HepG2 (cell line): Measurements from ENCODE around the gene ATG9A. TPM values are rescaled to one million over a fixed set of nuclear protein-coding genes. Genes with fewer than 3 reads are reported as not detected.

Experiments
- FOXP4 ChIP-seq: sonication (generic); formaldehyde crosslinking; IDR thresholded peaks from 2 replicates; pipeline ENCODE4 v1.4.0; 2020; ENCODE audit warnings: missing genetic modification reagents
- HDAC6 ChIP-seq: fragments of 200-600 bp; sonication (generic); IDR thresholded peaks from 2 replicates; pipeline ENCODE4 v1.7.0; 2017; ENCODE audit warnings: mild to moderate bottlenecking, antibody characterized with exemption, low read length, low read depth
- HOXA3 ChIP-seq: sonication (generic); formaldehyde crosslinking; IDR thresholded peaks from 2 replicates; pipeline ENCODE4 v1.5.0; 2020; ENCODE audit warnings: missing genetic modification reagents
- NR2C2 ChIP-seq: sonication (generic); formaldehyde crosslinking; IDR thresholded peaks from 2 replicates; pipeline ENCODE4 v1.4.0; 2020; ENCODE audit warnings: missing genetic modification reagents, mild to moderate bottlenecking, moderate library complexity, borderline replicate concordance
- SP5 ChIP-seq: IDR thresholded peaks from 2 replicates; pipeline ENCODE4 v1.6.1; 2016; ENCODE audit warnings: low read depth, borderline replicate concordance
- ZFAT ChIP-seq: sonication (generic); formaldehyde crosslinking; conservative IDR thresholded peaks from 2 replicates; pipeline ENCODE4 v1.8.1; 2023; ENCODE audit warnings: missing genetic modification reagents, inconsistent platforms
- ZGPAT ChIP-seq: IDR thresholded peaks from 2 replicates; pipeline ENCODE4 v1.6.1; 2016; ENCODE audit warnings: mild to moderate bottlenecking
- ZNF335 ChIP-seq: sonication (generic); formaldehyde crosslinking; IDR thresholded peaks from 2 replicates; pipeline ENCODE4 v1.4.0; 2020; ENCODE audit warnings: missing genetic modification reagents
- ZNF510 ChIP-seq: sonication (generic); formaldehyde crosslinking; IDR thresholded peaks from 2 replicates; pipeline ENCODE4 v1.4.0; 2020; ENCODE audit warnings: low read depth, mild to moderate bottlenecking, missing genetic modification reagents
- ZNF747 ChIP-seq: sonication (generic); formaldehyde crosslinking; IDR thresholded peaks from 2 replicates; pipeline ENCODE4 v1.8.1; 2023; ENCODE audit warnings: missing genetic modification reagents, mild to moderate bottlenecking, borderline replicate concordance
- polyA plus RNA-seq, 8 experiments: library from polyadenylated mRNA; depleted of rRNA in 3 of 8; stranded (reverse) in 7 of 8; unstranded in 1 of 8; fragments of >200 nt; fragmentation: Illumina TruSeq in 4 of 8; extraction: Trizol in 4 of 8; gene quantifications; 2 replicates each; pipeline versions ENCODE4 v1.2.1 to v1.2.3, GENCODE V29; 2011 to 2016; ENCODE audit warnings: low read depth in 4 of 8, missing spikeins in 1 of 8, mixed read lengths in 1 of 8; ENCODE audit not compliant: insufficient read depth in 1 of 8
- total RNA-seq, 5 experiments: library from RNA; depleted of rRNA; stranded (reverse); fragments of >200 nt; fragmentation: Illumina TruSeq; extraction: Trizol; gene quantifications; 2 replicates each; pipeline ENCODE4 v1.2.3, GENCODE V29; 2016; ENCODE audit warnings: low read depth in 1 of 5
- TF ChIP-seq, protein P1 (sequence below): sonication (generic); formaldehyde crosslinking; IDR thresholded peaks from 2 replicates; pipeline ENCODE4 v1.9.0; 2021; ENCODE audit warnings: missing genetic modification reagents, borderline replicate concordance
- TF ChIP-seq, protein P2 (sequence below), 2 experiments: fragments of 450-650 bp in 1 of 2; sonication (generic) in 1 of 2; formaldehyde crosslinking in 1 of 2; IDR thresholded peaks; 2 replicates each; pipeline versions ENCODE4 v1.6.1 to v1.8.0; 2016 to 2022; ENCODE audit warnings: antibody characterized with exemption in 1 of 2, mild to moderate bottlenecking in 1 of 2, missing genetic modification reagents in 1 of 2

ATG9A gene
- total and polyA plus RNA-seq, 2 of the 13 experiments (the other 11 are each of a cell fraction or from before 2014, with no cell fraction given), result 35.0 to 131 TPM

- TF ChIP-seq ZNF747 (CRISPR knock-in tag) (peak; percentile 90; the same call in 1 of the 2 replicates), ZNF510 (CRISPR knock-in tag) (0 out of 2 replicates have a peak, but pooled peaks have one; percentile 36), NR2C2 (peak; percentile 75; the same call in 1 of the 2 replicates), SP5 (CRISPR knock-in tag) (peak; percentile 93), FOXP4 (CRISPR knock-in tag) (peak; percentile 90), HDAC6 (no peak), HOXA3 (CRISPR knock-in tag) (peak; percentile 91), ZNF335 (CRISPR knock-in tag) (no peak; the same call in none of the 2 replicates), ZFAT (CRISPR knock-in tag) (0 out of 2 replicates have a peak, but pooled peaks have one; percentile 55), ZGPAT (peak; percentile 89)
- TF ChIP-seq, protein P1, sequence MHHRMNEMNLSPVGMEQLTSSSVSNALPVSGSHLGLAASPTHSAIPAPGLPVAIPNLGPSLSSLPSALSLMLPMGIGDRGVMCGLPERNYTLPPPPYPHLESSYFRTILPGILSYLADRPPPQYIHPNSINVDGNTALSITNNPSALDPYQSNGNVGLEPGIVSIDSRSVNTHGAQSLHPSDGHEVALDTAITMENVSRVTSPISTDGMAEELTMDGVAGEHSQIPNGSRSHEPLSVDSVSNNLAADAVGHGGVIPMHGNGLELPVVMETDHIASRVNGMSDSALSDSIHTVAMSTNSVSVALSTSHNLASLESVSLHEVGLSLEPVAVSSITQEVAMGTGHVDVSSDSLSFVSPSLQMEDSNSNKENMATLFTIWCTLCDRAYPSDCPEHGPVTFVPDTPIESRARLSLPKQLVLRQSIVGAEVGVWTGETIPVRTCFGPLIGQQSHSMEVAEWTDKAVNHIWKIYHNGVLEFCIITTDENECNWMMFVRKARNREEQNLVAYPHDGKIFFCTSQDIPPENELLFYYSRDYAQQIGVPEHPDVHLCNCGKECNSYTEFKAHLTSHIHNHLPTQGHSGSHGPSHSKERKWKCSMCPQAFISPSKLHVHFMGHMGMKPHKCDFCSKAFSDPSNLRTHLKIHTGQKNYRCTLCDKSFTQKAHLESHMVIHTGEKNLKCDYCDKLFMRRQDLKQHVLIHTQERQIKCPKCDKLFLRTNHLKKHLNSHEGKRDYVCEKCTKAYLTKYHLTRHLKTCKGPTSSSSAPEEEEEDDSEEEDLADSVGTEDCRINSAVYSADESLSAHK (CRISPR knock-in tag), result peak; percentile 10; the same call in 1 of the 2 replicates
- TF ChIP-seq, protein P2, sequence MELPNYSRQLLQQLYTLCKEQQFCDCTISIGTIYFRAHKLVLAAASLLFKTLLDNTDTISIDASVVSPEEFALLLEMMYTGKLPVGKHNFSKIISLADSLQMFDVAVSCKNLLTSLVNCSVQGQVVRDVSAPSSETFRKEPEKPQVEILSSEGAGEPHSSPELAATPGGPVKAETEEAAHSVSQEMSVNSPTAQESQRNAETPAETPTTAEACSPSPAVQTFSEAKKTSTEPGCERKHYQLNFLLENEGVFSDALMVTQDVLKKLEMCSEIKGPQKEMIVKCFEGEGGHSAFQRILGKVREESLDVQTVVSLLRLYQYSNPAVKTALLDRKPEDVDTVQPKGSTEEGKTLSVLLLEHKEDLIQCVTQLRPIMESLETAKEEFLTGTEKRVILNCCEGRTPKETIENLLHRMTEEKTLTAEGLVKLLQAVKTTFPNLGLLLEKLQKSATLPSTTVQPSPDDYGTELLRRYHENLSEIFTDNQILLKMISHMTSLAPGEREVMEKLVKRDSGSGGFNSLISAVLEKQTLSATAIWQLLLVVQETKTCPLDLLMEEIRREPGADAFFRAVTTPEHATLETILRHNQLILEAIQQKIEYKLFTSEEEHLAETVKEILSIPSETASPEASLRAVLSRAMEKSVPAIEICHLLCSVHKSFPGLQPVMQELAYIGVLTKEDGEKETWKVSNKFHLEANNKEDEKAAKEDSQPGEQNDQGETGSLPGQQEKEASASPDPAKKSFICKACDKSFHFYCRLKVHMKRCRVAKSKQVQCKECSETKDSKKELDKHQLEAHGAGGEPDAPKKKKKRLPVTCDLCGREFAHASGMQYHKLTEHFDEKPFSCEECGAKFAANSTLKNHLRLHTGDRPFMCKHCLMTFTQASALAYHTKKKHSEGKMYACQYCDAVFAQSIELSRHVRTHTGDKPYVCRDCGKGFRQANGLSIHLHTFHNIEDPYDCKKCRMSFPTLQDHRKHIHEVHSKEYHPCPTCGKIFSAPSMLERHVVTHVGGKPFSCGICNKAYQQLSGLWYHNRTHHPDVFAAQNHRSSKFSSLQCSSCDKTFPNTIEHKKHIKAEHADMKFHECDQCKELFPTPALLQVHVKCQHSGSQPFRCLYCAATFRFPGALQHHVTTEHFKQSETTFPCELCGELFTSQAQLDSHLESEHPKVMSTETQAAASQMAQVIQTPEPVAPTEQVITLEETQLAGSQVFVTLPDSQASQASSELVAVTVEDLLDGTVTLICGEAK (IDR thresholded peaks at IDR 0.05), result no peak
- TF ChIP-seq, protein P2 (CRISPR knock-in tag; IDR thresholded peaks at IDR 0.05), result peak; percentile 95
Measured at GRCh38 chr2:219176818-219177551, 52.5 kb downstream of the ATG9A start, which contains the start of gene CNPPD1 (continued).
